Upper lobe of left lung (tissue), 6 donors: ENCODE results near the gene RPL3. TPM values are rescaled to one million over a fixed set of nuclear protein-coding genes. Genes with fewer than 3 reads are reported as not detected.

Experiments
- ATAC-seq, 2 donors: fragments of 200-7000 bp; cut with Tn5 transposase; one replicate each; pipeline ENCODE4 v1.9.1; 2022; ENCODE audit warnings: mild to moderate bottlenecking in 2 of 2, moderate library complexity in 2 of 2; ENCODE audit not compliant: low FRiP score in 2 of 2
- DNase-seq, 2 donors: peaks; one replicate each; pipeline ENCODE4 v3.0.0-alpha.2; 2019 to 2020
- H3K27ac ChIP-seq, 4 donors: fragments of 200-600 bp; sonication (generic); one replicate each; pipeline ENCODE4 v1.5.1; 2016 to 2019
- H3K27me3 ChIP-seq, 4 donors: fragments of 200-600 bp; sonication (generic); one replicate each; pipeline ENCODE4 v1.5.1; 2017 to 2019
- H3K36me3 ChIP-seq, 4 donors: fragments of 200-600 bp; sonication (generic); one replicate each; pipeline ENCODE4 v1.5.1; 2016 to 2019
- H3K4me1 ChIP-seq, 4 donors: fragments of 200-600 bp; sonication (generic); one replicate each; pipeline ENCODE4 v1.5.1; 2018 to 2019
- H3K4me3 ChIP-seq, 4 donors: fragments of 200-600 bp; sonication (generic); one replicate each; pipeline ENCODE4 v1.5.1; 2017 to 2019; ENCODE audit warnings: mild to moderate bottlenecking in 2 of 4, moderate library complexity in 1 of 4
- H3K9me3 ChIP-seq, 4 donors: fragments of 200-600 bp; sonication (generic); one replicate each; pipeline ENCODE4 v1.5.1; 2018 to 2019
- CTCF ChIP-seq, 6 experiments: fragments of 450-650 bp in 4 of 6; fragments of 200-600 bp in 2 of 6; sonication (generic) in 2 of 6; IDR thresholded peaks; one replicate each; pipeline ENCODE4 v1.5.1; 2016 to 2019; ENCODE audit warnings: antibody characterized with exemption in 6 of 6
- EP300 ChIP-seq, 4 donors: sonication (generic); formaldehyde crosslinking; IDR thresholded peaks; one replicate each; pipeline ENCODE4 v1.5.1; 2017; ENCODE audit warnings: antibody characterized with exemption in 4 of 4, control low read depth in 2 of 4
- POLR2A ChIP-seq, 4 donors: fragments of 450-650 bp; IDR thresholded peaks; one replicate each; pipeline ENCODE4 v1.5.1; 2016 to 2017; ENCODE audit warnings: antibody characterized with exemption in 4 of 4, mild to moderate bottlenecking in 2 of 4
- POLR2AphosphoS5 ChIP-seq, 2 donors: sonication (generic); formaldehyde crosslinking; IDR thresholded peaks; one replicate each; pipeline ENCODE4 v1.5.1; 2017; ENCODE audit warnings: antibody characterized with exemption in 2 of 2
- WGBS, 2 donors: methylation state at CpG; one replicate each; pipeline ENCODE4 v1.1.5; 2017 to 2018; 5-methylcytosine and 5-hydroxymethylcytosine counted together
- total RNA-seq, 6 donors: library from RNA; depleted of rRNA in 4 of 6; stranded (reverse); fragments of >200 nt in 4 of 6; gene quantifications; one replicate each; pipeline versions ENCODE4 v1.1.0 to v1.2.1, GENCODE V29; 2016 to 2021
- donor health status: DM: no; HTN: no; CAD: no; lungs with moderate emphysema.
- donor health status: DM: no; HTN: yes; CAD: no; lungs with severe emphysema.

RPL3 gene
- total RNA-seq, result 1,000 to 10,000 TPM; 1,194 to 1,833 (median 1,624) TPM

GRCh38 chr22:39319284-39320022, at the start of gene RPL3:
Gene RPL3 (minus strand): TSS chr22:39319623. CDS start chr22:39319597, 26 bp downstream.
- WGBS, 2 donors, result 0% methylated on average over 14 to 44 of the region's 65 CpGs
- peak within 1 kb of the TSS; percentile 63 to 92 (median 77) for H3K4me3 ChIP-seq
- peak within 1 kb of the TSS; percentile 90 to 99 (median 96) for H3K27ac ChIP-seq
- no peaks in the 10 kb centered on the region for H3K9me3 ChIP-seq
- TF ChIP-seq EP300 (IDR thresholded peaks at IDR 0.05) (peak in 1 of 4 donors; percentile 90), POLR2A (IDR thresholded peaks at IDR 0.05) (peak; percentile 80 to 99 (median 90)), CTCF (IDR thresholded peaks at IDR 0.05) (peak in 4 of 6 experiments; percentile 32 to 54 (median 42)), POLR2AphosphoS5 (IDR thresholded peaks at IDR 0.05) (peak; percentile 99 to 100)
- peaks cover 27 to 38% (median 34%) of the 10 kb centered on the region in 4 donors for H3K36me3 ChIP-seq
- peak; percentile 96 for ATAC-seq
- DNase-seq, result peak; percentile 94 to 99
- no peaks in the 10 kb centered on the region for H3K27me3 ChIP-seq
- H3K4me1 ChIP-seq, result peaks cover 35 to 54% (median 41%) of the 10 kb centered on the region in 4 donors

GRCh38 chr22:39369186-39369585, 49.8 kb upstream of the RPL3 start:
- ATAC-seq, result no peak
- Histone ChIP-seq H3K27me3 (no peaks in the 10 kb centered on the region), H3K9me3 (no peaks in the 10 kb centered on the region), H3K4me3 (no peak overlapping the region), H3K27ac (no peak overlapping the region), H3K4me1 (peaks cover 0 to 5% (median 0%) of the 10 kb centered on the region in 4 donors), H3K36me3 (no peaks in the 10 kb centered on the region)
- TF ChIP-seq POLR2AphosphoS5 (IDR thresholded peaks at IDR 0.05) (no peak), POLR2A (IDR thresholded peaks at IDR 0.05) (no peak)
- 79 to 95% methylated on average over 6 of the region's 6 CpGs for WGBS, 2 donors
- DNase-seq, result no peak

GRCh38 chr22:39368461-39368911, 49.1 kb upstream of the RPL3 start:
- no peaks in the 10 kb centered on the region for H3K27me3 ChIP-seq
- DNase-seq (no peak), ATAC-seq (no peak)
- peaks cover 0 to 5% (median 0%) of the 10 kb centered on the region in 4 donors for H3K4me1 ChIP-seq
- H3K27ac ChIP-seq, result no peak overlapping the region
- H3K36me3 ChIP-seq, result no peaks in the 10 kb centered on the region
- WGBS, 2 donors, result 61 to 68% methylated on average over 4 to 9 of the region's 9 CpGs
- no peaks in the 10 kb centered on the region for H3K9me3 ChIP-seq
- no peak overlapping the region for H3K4me3 ChIP-seq
- no peak for TF ChIP-seq POLR2AphosphoS5 (IDR thresholded peaks at IDR 0.05)
- TF ChIP-seq EP300 (IDR thresholded peaks at IDR 0.05), result no peak
- no peak for TF ChIP-seq CTCF (IDR thresholded peaks at IDR 0.05)
- TF ChIP-seq POLR2A (IDR thresholded peaks at IDR 0.05), result no peak

GRCh38 chr22:39367035-39367434, 47.6 kb upstream of the RPL3 start:
- no peaks in the 10 kb centered on the region for H3K36me3 ChIP-seq
- DNase-seq (no peak), ATAC-seq (no peak)
- H3K27me3 ChIP-seq, result no peaks in the 10 kb centered on the region
- no peak overlapping the region for H3K4me3 ChIP-seq
- H3K9me3 ChIP-seq, result no peaks in the 10 kb centered on the region
- 78% methylated on average over 8 to 9 of the region's 9 CpGs for WGBS, 2 donors
- H3K4me1 ChIP-seq, result peaks cover 0 to 5% (median 0%) of the 10 kb centered on the region in 4 donors
- H3K27ac ChIP-seq, result no peak overlapping the region
- TF ChIP-seq POLR2AphosphoS5 (IDR thresholded peaks at IDR 0.05), result no peak
- TF ChIP-seq CTCF (IDR thresholded peaks at IDR 0.05), result no peak
- TF ChIP-seq POLR2A (IDR thresholded peaks at IDR 0.05), result no peak

GRCh38 chr22:39365492-39365780, 46.0 kb upstream of the RPL3 start:
- Histone ChIP-seq H3K9me3 (no peaks in the 10 kb centered on the region), H3K27me3 (no peaks in the 10 kb centered on the region), H3K27ac (no peak overlapping the region), H3K36me3 (no peaks in the 10 kb centered on the region), H3K4me3 (no peak overlapping the region), H3K4me1 (peaks cover 0 to 5% (median 0%) of the 10 kb centered on the region in 4 donors)
- WGBS, 2 donors, result 52 to 83% methylated on average over 2 to 3 of the region's 3 CpGs
- DNase-seq (no peak), ATAC-seq (no peak)
- no peak for TF ChIP-seq POLR2A (IDR thresholded peaks at IDR 0.05)
- TF ChIP-seq POLR2AphosphoS5 (IDR thresholded peaks at IDR 0.05), result no peak
- TF ChIP-seq CTCF (IDR thresholded peaks at IDR 0.05), result no peak
- TF ChIP-seq EP300 (IDR thresholded peaks at IDR 0.05), result no peak
